ENCODE results near the gene B4GALT3. TPM values are rescaled to one million over a fixed set of nuclear protein-coding genes. Genes with fewer than 3 reads are reported as not detected.

Gene B4GALT3
- total RNA-seq, 1 donor from 2014 or later: 23.2 TPM

DNA sequence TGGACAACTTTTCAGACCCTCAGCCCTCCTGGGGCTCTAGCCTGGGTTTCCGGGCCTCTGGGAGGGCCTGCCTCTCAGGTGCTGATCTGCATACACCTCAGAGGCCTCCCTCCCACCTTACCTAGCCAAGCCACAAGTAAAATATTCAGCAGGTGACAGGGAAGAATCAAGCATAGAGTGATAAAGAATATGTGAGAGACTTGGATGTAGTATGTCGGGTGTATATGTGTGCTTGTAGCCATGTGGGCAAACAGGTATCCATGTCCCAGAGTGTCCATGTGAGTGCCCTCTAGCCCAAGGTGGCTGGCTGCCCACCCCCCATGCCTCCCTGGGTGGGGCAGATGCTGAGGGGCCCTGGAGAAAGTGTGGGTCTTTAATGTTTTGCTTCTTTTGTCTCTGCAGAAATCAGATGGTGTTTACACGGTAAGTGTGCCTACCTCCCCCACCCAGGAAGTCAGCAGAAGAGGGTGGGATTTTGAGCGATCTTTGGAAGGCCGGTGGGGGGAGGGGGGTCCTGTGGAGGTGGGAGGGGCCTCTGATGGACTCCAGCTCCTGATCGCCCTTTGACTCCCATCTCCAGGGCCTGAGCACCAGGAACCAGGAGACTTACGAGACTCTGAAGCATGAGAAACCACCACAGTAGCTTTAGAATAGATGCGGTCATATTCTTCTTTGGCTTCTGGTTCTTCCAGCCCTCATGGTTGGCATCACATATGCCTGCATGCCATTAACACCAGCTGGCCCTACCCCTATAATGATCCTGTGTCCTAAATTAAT is 41.2 kb upstream of the B4GALT3 start:
- peaks cover 11% of the 10 kb centered on the region for H3K4me1 ChIP-seq
- TF ChIP-seq CTCF (IDR thresholded peaks at IDR 0.05; ENCODE audit: borderline replicate concordance): no peak
- peaks cover 16% of the 10 kb centered on the region for H3K36me3 ChIP-seq
- intact Hi-C loops (cut with micrococcal nuclease): no loop called here
- H3K27me3 ChIP-seq (ENCODE audit: low read depth): no peaks in the 10 kb centered on the region
- H3K27ac ChIP-seq (replicated peaks): no peak overlapping the region
- H3K4me3 ChIP-seq: peak overlapping the region; percentile 46
- DNase-seq: no peak
- no peaks in the 10 kb centered on the region for H3K9me3 ChIP-seq (replicated peaks)

DNA sequence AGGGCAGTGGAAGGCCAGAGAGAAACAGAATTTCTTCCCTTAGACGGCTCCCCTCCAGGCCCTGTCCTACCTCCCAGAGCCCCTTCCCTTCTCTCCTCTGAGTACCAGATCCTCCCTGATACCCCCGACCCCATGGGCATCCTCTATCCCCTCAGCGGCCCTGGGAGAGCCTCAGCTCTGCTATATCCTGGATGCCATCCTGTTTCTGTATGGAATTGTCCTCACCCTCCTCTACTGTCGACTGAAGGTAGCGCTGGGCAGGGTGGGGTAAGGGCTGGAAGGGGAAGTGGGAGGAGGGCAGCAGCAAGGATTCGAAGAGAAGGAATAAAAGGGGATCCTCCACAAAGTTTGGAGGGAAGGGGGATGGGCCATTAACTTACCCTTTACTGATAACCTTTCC is 40.5 kb upstream of the B4GALT3 start:
- no peaks in the 10 kb centered on the region for H3K9me3 ChIP-seq (replicated peaks)
- H3K4me1 ChIP-seq: peaks cover 11% of the 10 kb centered on the region
- H3K4me3 ChIP-seq: peak overlapping the region; percentile 46
- DNase-seq: no peak
- peak overlapping the region; percentile 61 for H3K27ac ChIP-seq (replicated peaks)
- H3K27me3 ChIP-seq (ENCODE audit: low read depth): no peaks in the 10 kb centered on the region
- TF ChIP-seq CTCF (IDR thresholded peaks at IDR 0.05; ENCODE audit: borderline replicate concordance): no peak
- intact Hi-C loops (cut with micrococcal nuclease): no loop called here
- peaks cover 22% of the 10 kb centered on the region for H3K36me3 ChIP-seq

DNA sequence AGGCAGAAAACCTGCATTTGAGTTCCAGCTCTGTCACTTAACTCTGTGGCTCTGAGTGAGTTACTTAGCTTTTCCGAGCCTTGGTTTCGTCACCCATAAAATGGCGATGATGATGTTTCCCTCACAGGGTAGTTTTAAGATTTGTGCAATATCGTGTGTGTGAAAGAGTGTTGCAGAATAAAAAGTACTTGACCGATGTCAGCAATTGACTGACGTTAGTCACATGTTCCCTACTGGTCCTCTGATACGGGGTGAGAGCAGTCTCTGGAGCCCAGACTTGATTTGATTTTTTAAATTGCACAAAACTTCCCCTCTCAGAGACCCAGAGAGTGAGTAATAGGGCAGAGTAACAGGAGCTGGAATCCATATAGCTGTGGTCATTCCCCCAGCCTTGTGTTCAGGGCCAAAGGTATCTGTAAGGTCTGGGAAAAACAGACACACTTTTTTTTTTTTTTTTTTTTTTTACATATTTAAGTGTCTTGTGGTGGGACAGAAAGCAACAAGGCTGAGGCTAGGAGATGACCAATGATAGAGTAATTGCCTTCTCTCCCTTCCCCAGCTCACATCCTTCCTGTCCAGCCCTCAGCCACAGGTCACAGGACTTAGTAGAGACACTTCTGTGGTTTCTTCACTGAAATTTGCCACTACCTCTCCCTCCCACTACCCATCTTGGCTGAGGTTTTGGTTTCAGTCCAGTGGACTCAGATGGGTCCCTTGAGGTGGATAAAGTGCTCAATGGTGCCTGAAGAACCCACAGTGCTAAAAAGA is 39.8 kb upstream of the B4GALT3 start:
- no peaks in the 10 kb centered on the region for H3K27me3 ChIP-seq (ENCODE audit: low read depth)
- H3K9me3 ChIP-seq (replicated peaks): no peaks in the 10 kb centered on the region
- intact Hi-C loops (cut with micrococcal nuclease): no loop called here
- TF ChIP-seq CTCF (IDR thresholded peaks at IDR 0.05; ENCODE audit: borderline replicate concordance): no peak
- DNase-seq: no peak
- H3K4me1 ChIP-seq: peaks cover 11% of the 10 kb centered on the region
- H3K27ac ChIP-seq (replicated peaks): peak overlapping the region; percentile 61
- peaks cover 29% of the 10 kb centered on the region for H3K36me3 ChIP-seq
- peak overlapping the region; percentile 46 for H3K4me3 ChIP-seq

- Histone ChIP-seq H3K4me1 (peaks cover 17% of the 10 kb centered on the region), H3K4me3 (peak within 1 kb of the TSS; percentile 44), H3K36me3 (peaks cover 50% of the 10 kb centered on the region), H3K9me3 (replicated peaks) (no peaks in the 10 kb centered on the region), H3K27ac (replicated peaks) (peak within 1 kb of the TSS; percentile 42), H3K27me3 (ENCODE audit: low read depth) (no peaks in the 10 kb centered on the region)
- peak; percentile 61 for DNase-seq
- TF ChIP-seq CTCF (IDR thresholded peaks at IDR 0.05; ENCODE audit: borderline replicate concordance): no peak
- intact Hi-C loops (cut with micrococcal nuclease): no loop called here
Measured at GRCh38 chr1:161215076-161215475, 37.8 kb upstream of the B4GALT3 start, which contains the start of gene FCER1G. TSS of gene FCER1G (plus strand) at chr1:161215295. CDS start at chr1:161215322, 27 bp downstream.

DNA sequence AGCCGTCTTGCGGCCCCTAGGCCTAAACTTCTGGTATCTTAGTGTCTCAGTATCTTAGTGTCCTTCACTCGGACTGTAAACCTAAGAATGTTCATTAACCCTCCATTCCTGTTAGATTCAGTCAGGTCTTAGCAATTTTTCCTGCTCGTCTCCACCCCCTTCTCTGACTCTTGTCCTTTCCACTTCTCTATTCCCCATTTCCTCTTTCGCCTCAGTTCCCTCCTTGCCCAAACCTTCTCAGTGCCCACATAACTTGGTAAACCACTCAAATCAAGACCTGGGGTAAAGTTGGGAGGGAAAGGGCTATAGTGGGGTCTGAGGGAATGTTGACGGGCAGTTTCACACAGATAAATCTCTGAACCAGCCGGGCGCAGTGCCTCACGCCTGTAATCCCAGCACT is 37.1 kb upstream of the B4GALT3 start:
- Histone ChIP-seq H3K4me3 (no peak overlapping the region), H3K4me1 (peaks cover 24% of the 10 kb centered on the region), H3K36me3 (peaks cover 57% of the 10 kb centered on the region), H3K9me3 (replicated peaks) (no peaks in the 10 kb centered on the region), H3K27ac (replicated peaks) (peak overlapping the region; percentile 41), H3K27me3 (ENCODE audit: low read depth) (no peaks in the 10 kb centered on the region)
- intact Hi-C loops (cut with micrococcal nuclease): no loop called here
- no peak for TF ChIP-seq CTCF (IDR thresholded peaks at IDR 0.05; ENCODE audit: borderline replicate concordance)
- no peak for DNase-seq
